Lower leg skin (tissue), 4 donors: Measurements from ENCODE around the gene STXBP2. TPM values are rescaled to one million over a fixed set of nuclear protein-coding genes. Genes with fewer than 3 reads are reported as not detected.

ENCODE experiments used
- DNase-seq, 2 donors: peaks; one replicate each; pipeline ENCODE4 v3.0.0-alpha.2; 2019; ENCODE audit warnings: low spot score in 2 of 2
- H3K4me3 ChIP-seq: fragments of 200-600 bp; sonication (generic); 2 replicates; pipeline ENCODE4 v1.5.1; 2017; ENCODE audit warnings: mild to moderate bottlenecking, low read depth; ENCODE audit not compliant: poor library complexity, severe bottlenecking
- POLR2A ChIP-seq, 2 donors: fragments of 450-650 bp; IDR thresholded peaks; one replicate each; pipeline ENCODE4 v1.6.1; 2016 to 2017; ENCODE audit warnings: antibody characterized with exemption in 2 of 2, mild to moderate bottlenecking in 1 of 2, moderate library complexity in 1 of 2
- WGBS, 2 donors: methylation state at CpG; one replicate each; pipeline ENCODE4 v1.1.5; 2018; 5-methylcytosine and 5-hydroxymethylcytosine counted together
- intact Hi-C: fragments of 100-400 bp; cut with DNase I; formaldehyde crosslinking; loops from one replicate; pipeline ENCODE4 v1.15.0; 2023; ENCODE audit warnings: low total_unique reads
- total RNA-seq, 4 donors: library from RNA; depleted of rRNA; stranded (reverse); fragments of >200 nt; gene quantifications; one replicate each; pipeline ENCODE4 v1.1.0, GENCODE V29; 2016
- TF ChIP-seq, protein P1 (sequence below), 3 donors: fragments of 450-650 bp; IDR thresholded peaks; one replicate each; pipeline ENCODE4 v1.5.1; 2016; ENCODE audit warnings: antibody characterized with exemption in 3 of 3, mild to moderate bottlenecking in 3 of 3, moderate library complexity in 2 of 3

The STXBP2 gene
- total RNA-seq, 4 donors from 2014 or later = 43.8 to 109 (median 69.9) TPM

GRCh38 chr19:7676376-7676775 lies 39.5 kb downstream of the STXBP2 start:
- peak in 1 of 2 donors; percentile 38 for DNase-seq
- TF ChIP-seq POLR2A (IDR thresholded peaks at IDR 0.05) = no peak
- TF ChIP-seq, protein P1, sequence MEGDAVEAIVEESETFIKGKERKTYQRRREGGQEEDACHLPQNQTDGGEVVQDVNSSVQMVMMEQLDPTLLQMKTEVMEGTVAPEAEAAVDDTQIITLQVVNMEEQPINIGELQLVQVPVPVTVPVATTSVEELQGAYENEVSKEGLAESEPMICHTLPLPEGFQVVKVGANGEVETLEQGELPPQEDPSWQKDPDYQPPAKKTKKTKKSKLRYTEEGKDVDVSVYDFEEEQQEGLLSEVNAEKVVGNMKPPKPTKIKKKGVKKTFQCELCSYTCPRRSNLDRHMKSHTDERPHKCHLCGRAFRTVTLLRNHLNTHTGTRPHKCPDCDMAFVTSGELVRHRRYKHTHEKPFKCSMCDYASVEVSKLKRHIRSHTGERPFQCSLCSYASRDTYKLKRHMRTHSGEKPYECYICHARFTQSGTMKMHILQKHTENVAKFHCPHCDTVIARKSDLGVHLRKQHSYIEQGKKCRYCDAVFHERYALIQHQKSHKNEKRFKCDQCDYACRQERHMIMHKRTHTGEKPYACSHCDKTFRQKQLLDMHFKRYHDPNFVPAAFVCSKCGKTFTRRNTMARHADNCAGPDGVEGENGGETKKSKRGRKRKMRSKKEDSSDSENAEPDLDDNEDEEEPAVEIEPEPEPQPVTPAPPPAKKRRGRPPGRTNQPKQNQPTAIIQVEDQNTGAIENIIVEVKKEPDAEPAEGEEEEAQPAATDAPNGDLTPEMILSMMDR (IDR thresholded peaks at IDR 0.05) = no peak
- intact Hi-C loops = no loop called here
- H3K4me3 ChIP-seq = no peak overlapping the region
- WGBS, 2 donors = 33% methylated on average over 7 of the region's 7 CpGs

- 34 to 35% methylated on average over 10 of the region's 10 CpGs for WGBS, 2 donors
- DNase-seq = peak in 1 of 2 donors; percentile 88
- intact Hi-C loops = no loop called here
Measured at GRCh38 chr19:7676854-7677253, 39.9 kb downstream of the STXBP2 start, which contains the start of gene MCEMP1. Gene MCEMP1 (plus strand): TSS chr19:7677090. CDS start chr19:7677121, 31 bp downstream.

DNA sequence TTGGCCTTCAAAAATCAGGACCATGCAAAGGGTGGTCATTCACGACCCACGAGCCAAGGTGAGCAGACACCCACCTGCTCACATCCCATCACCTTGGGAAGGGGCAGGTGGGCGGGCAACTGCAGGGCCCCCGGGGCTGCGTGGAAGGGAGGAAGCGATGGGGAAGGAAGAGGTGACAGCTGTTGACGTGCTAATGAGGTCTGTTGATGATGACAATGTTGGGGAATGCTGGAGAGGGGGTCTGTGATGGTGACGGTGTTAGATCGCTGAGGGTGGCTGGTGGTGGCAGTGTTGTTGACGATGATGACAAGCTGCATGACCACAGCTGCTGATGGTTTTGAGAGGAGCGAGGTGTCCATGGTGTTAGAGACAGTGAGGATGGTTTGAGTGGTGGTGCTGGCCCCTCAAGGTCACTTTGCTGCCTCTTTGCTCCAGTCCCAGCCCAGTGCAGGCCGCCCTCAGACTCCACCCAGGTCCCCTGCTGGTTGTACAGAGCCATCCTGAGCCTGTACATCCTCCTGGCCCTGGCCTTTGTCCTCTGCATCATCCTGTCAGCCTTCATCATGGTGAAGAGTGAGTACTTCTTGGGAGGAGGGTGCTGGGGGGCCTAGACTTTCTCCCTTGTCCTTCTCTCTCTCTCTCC lies 40.9 kb downstream of the STXBP2 start:
- TF ChIP-seq POLR2A (IDR thresholded peaks at IDR 0.05) = no peak
- TF ChIP-seq, protein P1 (IDR thresholded peaks at IDR 0.05) = no peak
- H3K4me3 ChIP-seq = no peak overlapping the region
- WGBS, 2 donors = 55 to 56% methylated on average over 12 of the region's 12 CpGs
- intact Hi-C loops = no loop called here
- DNase-seq = no peak

More at GRCh38 chr19:7676854-7677253, 39.9 kb downstream of the STXBP2 start, which contains the start of gene MCEMP1:
- no peak for TF ChIP-seq POLR2A (IDR thresholded peaks at IDR 0.05)
- TF ChIP-seq, protein P1 (IDR thresholded peaks at IDR 0.05) = no peak
- no peak within 1 kb of the TSS for H3K4me3 ChIP-seq

DNA sequence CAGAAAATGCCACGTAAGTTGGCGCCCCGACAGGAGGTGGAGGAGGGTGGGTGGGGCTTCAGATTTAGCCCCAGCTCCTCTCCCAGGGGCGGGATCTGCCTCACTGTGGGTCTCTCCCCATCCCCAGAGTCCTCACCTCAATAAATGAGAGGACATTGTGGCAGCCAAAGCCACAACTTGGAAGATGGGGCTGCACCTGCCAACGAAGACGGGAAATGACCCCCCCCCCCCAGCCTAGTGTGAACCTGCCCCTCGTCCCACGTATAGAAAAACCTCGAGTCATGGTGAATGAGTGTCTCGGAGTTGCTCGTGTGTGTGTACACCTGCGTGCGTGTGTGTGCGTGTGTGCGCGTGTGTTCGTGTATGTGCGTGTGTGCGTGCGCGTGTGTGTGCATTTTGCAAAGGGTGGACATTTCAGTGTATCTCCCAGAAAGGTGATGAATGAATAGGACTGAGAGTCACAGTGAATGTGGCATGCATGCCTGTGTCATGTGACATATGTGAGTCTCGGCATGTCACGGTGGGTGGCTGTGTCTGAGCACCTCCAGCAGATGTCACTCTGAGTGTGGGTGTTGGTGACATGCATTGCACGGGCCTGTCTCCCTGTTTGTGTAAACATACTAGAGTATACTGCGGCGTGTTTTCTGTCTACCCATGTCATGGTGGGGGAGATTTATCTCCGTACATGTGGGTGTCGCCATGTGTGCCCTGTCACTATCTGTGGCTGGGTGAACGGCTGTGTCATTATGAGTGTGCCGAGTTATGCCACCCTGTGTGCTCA lies 42.3 kb downstream of the STXBP2 start:
- no peak for TF ChIP-seq POLR2A (IDR thresholded peaks at IDR 0.05)
- TF ChIP-seq, protein P1 (IDR thresholded peaks at IDR 0.05) = no peak
- intact Hi-C loops = no loop called here
- WGBS, 2 donors = 38 to 40% methylated on average over 28 to 30 of the region's 30 CpGs
- no peak overlapping the region for H3K4me3 ChIP-seq
- DNase-seq = no peak

DNA sequence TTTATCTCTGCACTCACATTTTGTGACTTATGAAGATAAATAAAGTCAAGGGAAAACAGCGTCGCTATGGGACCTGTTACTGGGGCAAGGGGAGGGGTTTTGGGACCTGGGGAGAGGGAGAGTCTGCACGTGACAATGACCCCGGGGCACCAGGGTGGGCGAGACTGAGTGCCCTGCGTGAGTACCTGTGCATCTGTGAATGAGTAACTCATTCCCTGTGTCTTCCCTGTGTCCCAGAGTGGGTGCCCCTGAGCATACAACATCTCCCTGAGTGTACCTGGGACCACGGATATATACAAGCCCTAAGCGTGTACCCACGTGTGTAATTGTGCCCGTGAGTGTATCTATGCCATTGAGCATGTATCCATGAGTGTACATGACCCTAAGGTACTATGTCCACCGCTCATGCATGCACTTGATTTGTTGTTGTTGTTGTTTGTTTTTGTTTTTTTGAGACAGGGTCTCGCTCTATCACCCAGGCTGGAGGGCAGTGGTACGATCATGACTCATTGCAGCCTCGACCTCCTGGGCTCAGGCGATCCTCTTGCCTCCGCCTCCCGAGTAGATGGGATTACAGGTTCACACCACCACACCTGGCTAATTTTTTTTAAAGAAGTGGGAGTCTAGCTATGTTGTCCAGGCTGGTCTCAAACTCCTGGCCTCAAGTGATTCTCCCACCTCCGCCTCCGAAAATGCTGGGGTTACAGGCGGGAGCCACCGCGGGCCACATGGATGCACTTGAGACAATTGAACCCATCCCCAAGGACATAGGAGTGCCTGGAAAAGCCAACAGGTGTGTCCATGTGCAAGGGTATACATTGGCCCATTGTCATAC lies 43.1 kb downstream of the STXBP2 start:
- DNase-seq = no peak
- 40 to 43% methylated on average over 22 of the region's 22 CpGs for WGBS, 2 donors
- H3K4me3 ChIP-seq = no peak overlapping the region
- TF ChIP-seq POLR2A (IDR thresholded peaks at IDR 0.05) = no peak
- TF ChIP-seq, protein P1 (IDR thresholded peaks at IDR 0.05) = no peak
- intact Hi-C loops = loop anchor here (2.0 to 10.0 kb wide), 2 partner anchors 111 to 325 kb away; no protein-coding TSS in a partner anchor
